Endothelial cell of umbilical vein (primary cell): ENCODE data around the gene AURKAIP1. TPM values are rescaled to one million over a fixed set of nuclear protein-coding genes. Genes with fewer than 3 reads are reported as not detected.
A peak's percentile ranks its signal among the peaks of the same experiment; 100 is the strongest.

Experiments used
- BruUV-seq: library from RNA; stranded (reverse); fragments of 400-500 nt; replicated peaks from 2 replicates; lab custom pipeline; 2021; lab: Mats Ljungman, UMichigan
- CTCF ChIA-PET: fragments of 300-600, 350-600 bp; sonication (Branson Sonifier 250); formaldehyde crosslinking; loops from one replicate; lab custom pipeline; 2021; ENCODE audit warnings: antibody characterized with exemption, inconsistent platforms; lab: Charles Lee
- POLR2A ChIA-PET: fragments of 300-600, 350-600 bp; sonication (Branson Sonifier 250); formaldehyde crosslinking; loops from one replicate; lab custom pipeline; 2021; ENCODE audit warnings: antibody characterized with exemption, inconsistent platforms; lab: Charles Lee
- DNase-seq: peaks from one replicate; pipeline ENCODE4 v3.0.0-alpha.2; 2011; ENCODE audit warnings: low read depth, low spot score
- FAIRE-seq: peaks from 2 replicates; lab custom pipeline; 2011; peaks lifted over from hg19 to GRCh38; lab: Jason Lieb, UNC
- H2AFZ ChIP-seq: 2 replicates; pipeline ENCODE4 v1.6.0; 2012; ENCODE audit warnings: low read depth, low read length, control low read depth, inconsistent platforms
- H3K27ac ChIP-seq: 2 replicates; pipeline ENCODE4 v1.5.1; 2011; ENCODE audit warnings: low read depth, mild to moderate bottlenecking, control low read depth, low read length, moderate library complexity; ENCODE audit not compliant: insufficient read depth
- H3K27me3 ChIP-seq, 2 experiments: 2 replicates each; pipeline versions ENCODE4 v1.6.0 to v1.6.1; 2011; ENCODE audit warnings: low read length in 2 of 2, mixed read lengths in 1 of 2; ENCODE audit not compliant: control insufficient read depth in 2 of 2, insufficient read depth in 2 of 2
- H3K36me3 ChIP-seq, 2 experiments: 2 replicates in 1 of 2; 3 replicates in 1 of 2; pipeline ENCODE4 v1.5.1; 2011; ENCODE audit warnings: low read length in 2 of 2, mild to moderate bottlenecking in 1 of 2, moderate library complexity in 1 of 2; ENCODE audit not compliant: control insufficient read depth in 2 of 2, insufficient read depth in 2 of 2; ENCODE audit errors: extremely low read depth in 1 of 2
- H3K4me1 ChIP-seq: 3 replicates; pipeline ENCODE4 v1.5.1; 2011; ENCODE audit warnings: mild to moderate bottlenecking, low read length; ENCODE audit not compliant: control insufficient read depth, insufficient read depth; ENCODE audit errors: extremely low read depth
- H3K4me2 ChIP-seq: 2 replicates; pipeline ENCODE4 v1.6.1; 2011; ENCODE audit warnings: low read length, control low read depth, mixed read lengths; ENCODE audit not compliant: insufficient read depth
- H3K4me3 ChIP-seq, 3 experiments: fragments of 200-600 bp in 1 of 3; sonication (generic), shearing (Covaris generic) in 1 of 3; replicated peaks in 1 of 3; 2 replicates each; pipeline ENCODE4 v1.5.1; 2011 to 2016; ENCODE audit warnings: control low read depth in 3 of 3, low read length in 3 of 3, mild to moderate bottlenecking in 2 of 3, inconsistent platforms in 1 of 3, low read depth in 1 of 3, moderate library complexity in 1 of 3; ENCODE audit not compliant: insufficient read depth in 1 of 3
- H3K79me2 ChIP-seq: 2 replicates; pipeline ENCODE4 v1.6.0; 2012; ENCODE audit warnings: low read length, inconsistent platforms; ENCODE audit not compliant: control insufficient read depth, insufficient read depth
- H3K9ac ChIP-seq: replicated peaks from 2 replicates; pipeline ENCODE3; 2011; ENCODE audit warnings: low read length, control low read depth; ENCODE audit not compliant: insufficient read depth; ENCODE audit errors: extremely low read depth
- H3K9me1 ChIP-seq: replicated peaks from 3 replicates; pipeline ENCODE4 v1.6.0; 2011; ENCODE audit warnings: mild to moderate bottlenecking, low read length; ENCODE audit not compliant: control insufficient read depth, insufficient read depth; ENCODE audit errors: extremely low read depth
- H3K9me3 ChIP-seq: replicated peaks from 2 replicates; pipeline ENCODE4 v1.5.1; 2012; ENCODE audit warnings: low read length, inconsistent platforms; ENCODE audit not compliant: control insufficient read depth, insufficient read depth
- H4K20me1 ChIP-seq: replicated peaks from 2 replicates; pipeline ENCODE3; 2011; ENCODE audit warnings: mild to moderate bottlenecking, low read length; ENCODE audit not compliant: control insufficient read depth, insufficient read depth; ENCODE audit errors: extremely low read depth
- EZH2 ChIP-seq: IDR thresholded peaks from 2 replicates; pipeline ENCODE4 v1.6.1; 2012; ENCODE audit warnings: borderline replicate concordance, low read depth, mild to moderate bottlenecking, moderate library complexity, low read length, inconsistent platforms; ENCODE audit not compliant: severe bottlenecking
- FOS ChIP-seq: IDR thresholded peaks from 2 replicates; pipeline ENCODE4 v1.6.1; 2011; ENCODE audit warnings: mild to moderate bottlenecking, low read length, moderate library complexity, borderline replicate concordance; ENCODE audit not compliant: insufficient read depth
- GATA2 ChIP-seq: IDR thresholded peaks from 2 replicates; pipeline ENCODE4 v1.7.0; 2011; ENCODE audit warnings: low read depth, mild to moderate bottlenecking, moderate library complexity, mixed read lengths, low read length; ENCODE audit not compliant: insufficient read length, insufficient read depth
- JUN ChIP-seq: IDR thresholded peaks from 2 replicates; pipeline ENCODE4 v1.6.1; 2011; ENCODE audit warnings: borderline replicate concordance, low read depth; ENCODE audit not compliant: insufficient read length, insufficient read depth
- MYC ChIP-seq: IDR thresholded peaks from one replicate; pipeline ENCODE4 v1.6.1; 2011; ENCODE audit warnings: mild to moderate bottlenecking, low read depth, low read length
- POLR2A ChIP-seq: IDR thresholded peaks from 2 replicates; pipeline ENCODE4 v1.6.1; 2012; ENCODE audit warnings: low read depth, mild to moderate bottlenecking, control low read depth, low read length
- POLR2AphosphoS5 ChIP-seq: IDR thresholded peaks from 2 replicates; pipeline ENCODE4 v1.6.1; 2012; ENCODE audit warnings: low read depth, mild to moderate bottlenecking, control low read depth, low read length, moderate library complexity; ENCODE audit not compliant: insufficient read depth
- dilution Hi-C: fragments of 300-500 bp; cut with MboI; formaldehyde crosslinking; loops from one replicate; pipeline ENCODE4 v1.15.0; 2019; ENCODE audit warnings: low sequenced_read_pairs; ENCODE audit not compliant: extremely low pct_ligation_motif_present
- intact Hi-C: fragments of 100-400 bp; cut with micrococcal nuclease; formaldehyde crosslinking; loops from one replicate; pipeline ENCODE4 v1.10.0; 2022
- polyA plus RNA-seq, 4 experiments: library from polyadenylated mRNA; depleted of rRNA in 3 of 4; stranded (reverse) in 3 of 4; unstranded in 1 of 4; fragments of >200 nt; gene quantifications; 2 replicates each; pipeline versions ENCODE4 v1.2.1 to v1.2.3, GENCODE V29; 2011 to 2012; ENCODE audit warnings: missing spikeins in 1 of 4
- total RNA-seq: library from RNA; stranded (reverse); gene quantifications from 2 replicates; pipeline ENCODE4 v1.2.3, GENCODE V29; 2021
- TF ChIP-seq, protein P1 (sequence below), 2 donors: IDR thresholded peaks; 1 replicate in 1 of 2; 2 replicates in 1 of 2; pipeline ENCODE4 v1.5.1; 2011; ENCODE audit warnings: low read length in 2 of 2, mild to moderate bottlenecking in 2 of 2, moderate library complexity in 2 of 2, control low read depth in 1 of 2, inconsistent platforms in 1 of 2, low read depth in 1 of 2; ENCODE audit not compliant: insufficient read depth in 1 of 2; ENCODE audit errors: extremely low read depth in 1 of 2
- TF ChIP-seq, protein P2 (sequence below): IDR thresholded peaks from 2 replicates; pipeline ENCODE4 v1.6.1; 2011; ENCODE audit not compliant: insufficient read depth, insufficient read length

The AURKAIP1 gene
- total and polyA plus RNA-seq, 2 donors (not counting 3 experiments of a cell fraction or from before 2014, with no cell fraction given): 73.3 to 151 TPM

DNA sequence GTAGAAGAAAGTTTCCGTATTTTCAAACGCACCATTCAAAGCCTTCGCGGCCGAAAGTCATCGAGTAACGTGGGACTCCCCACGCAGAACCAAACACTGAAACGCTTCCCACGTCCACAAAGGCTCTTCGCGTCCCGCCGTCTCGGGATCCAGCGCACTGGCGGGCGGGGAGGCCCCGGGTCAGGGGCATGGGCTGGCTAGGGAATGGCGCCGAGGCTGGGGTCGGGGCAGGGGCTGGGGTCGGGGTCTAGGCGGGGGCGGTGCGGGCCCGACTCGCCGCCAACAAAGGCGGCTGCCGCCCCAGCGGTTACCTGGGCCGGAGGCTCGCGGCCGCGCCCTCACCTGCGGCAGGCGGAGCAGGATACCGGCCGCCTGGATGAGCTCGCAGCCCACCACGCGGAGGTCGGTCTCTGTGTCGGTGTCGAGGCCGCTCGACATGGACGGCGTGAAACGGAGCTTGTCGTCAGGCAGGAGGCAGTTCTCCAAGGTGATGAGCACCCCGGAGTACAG is 23.7 kb upstream of the AURKAIP1 start:
- H3K4me3 ChIP-seq: peak overlapping the region; percentile 77 to 92 (median 90)
- no peaks in the 10 kb centered on the region for H3K9me1 ChIP-seq
- H3K36me3 ChIP-seq: peaks cover 10 to 31% of the 10 kb centered on the region in 2 experiments
- peak overlapping the region; percentile 54 for H3K27ac ChIP-seq
- no peaks in the 10 kb centered on the region for H3K9me3 ChIP-seq
- H2AFZ ChIP-seq: peak overlapping the region; percentile 89
- DNase-seq (no peak), FAIRE-seq (no peak)
- H3K9ac ChIP-seq: peak overlapping the region; percentile 82
- TF ChIP-seq EZH2 (no peak), MYC (no peak), JUN (no peak), POLR2A (no peak)
- H3K4me2 ChIP-seq: peak overlapping the region; percentile 90
- POLR2A ChIA-PET: interaction anchor here (0.8 to 1.5 kb wide), 2 partner anchors 9 to 23 kb away, joined by 4 to 6 read pairs; partner anchors contain the start of genes AURKAIP1 and MRPL20
- no peaks in the 10 kb centered on the region for H3K27me3 ChIP-seq
- no peaks in the 10 kb centered on the region for H4K20me1 ChIP-seq
- dilution Hi-C loops: no loop called here
- CTCF ChIA-PET: interaction anchor here (0.8 to 3.4 kb wide), 11 partner anchors 15 to 107 kb away, joined by 3 to 31 read pairs (median 4); partner anchors contain the start of gene AURKAIP1
- H3K79me2 ChIP-seq: peaks cover 56% of the 10 kb centered on the region
- intact Hi-C loops: loop anchor here (1.0 kb wide), 4 partner anchors 9 to 73 kb away; partner anchors contain the start of genes ATAD3B, AURKAIP1 and MRPL20
- H3K4me1 ChIP-seq: peaks cover 22% of the 10 kb centered on the region
- no TSS peak for BruUV-seq

DNA sequence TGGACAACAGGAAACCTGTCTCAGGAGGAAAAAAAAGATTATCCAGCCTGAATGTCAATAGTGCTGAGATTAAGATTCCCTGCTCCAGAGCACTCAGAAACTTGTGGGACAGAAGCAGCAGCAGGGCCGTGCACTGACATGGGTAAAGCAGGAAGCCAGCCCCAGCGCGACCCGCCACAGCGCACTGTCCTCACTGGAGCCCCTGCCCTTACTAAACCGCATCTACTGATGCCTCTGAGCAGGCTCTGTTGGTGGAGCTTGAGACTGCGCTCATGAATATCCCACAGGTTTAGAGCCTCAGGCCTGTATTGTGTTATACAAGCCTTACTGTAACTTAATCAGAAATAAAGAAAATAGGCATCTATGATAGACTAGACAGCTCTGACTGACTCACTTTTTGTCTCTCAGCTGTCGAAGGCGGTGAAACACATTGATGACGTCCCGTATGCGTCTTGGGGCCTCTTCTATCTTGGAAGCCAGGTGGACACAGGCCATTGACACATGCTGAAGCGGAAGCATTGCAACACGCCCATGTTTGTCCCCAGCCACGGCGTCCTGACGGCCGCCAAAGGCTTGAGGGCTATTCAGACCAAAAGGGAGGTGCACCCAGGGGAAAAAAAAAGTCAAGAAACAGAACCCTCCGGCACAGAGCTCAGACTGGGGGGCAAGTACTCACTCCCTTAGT is 23.0 kb upstream of the AURKAIP1 start:
- dilution Hi-C loops: no loop called here
- TF ChIP-seq, protein P1, sequence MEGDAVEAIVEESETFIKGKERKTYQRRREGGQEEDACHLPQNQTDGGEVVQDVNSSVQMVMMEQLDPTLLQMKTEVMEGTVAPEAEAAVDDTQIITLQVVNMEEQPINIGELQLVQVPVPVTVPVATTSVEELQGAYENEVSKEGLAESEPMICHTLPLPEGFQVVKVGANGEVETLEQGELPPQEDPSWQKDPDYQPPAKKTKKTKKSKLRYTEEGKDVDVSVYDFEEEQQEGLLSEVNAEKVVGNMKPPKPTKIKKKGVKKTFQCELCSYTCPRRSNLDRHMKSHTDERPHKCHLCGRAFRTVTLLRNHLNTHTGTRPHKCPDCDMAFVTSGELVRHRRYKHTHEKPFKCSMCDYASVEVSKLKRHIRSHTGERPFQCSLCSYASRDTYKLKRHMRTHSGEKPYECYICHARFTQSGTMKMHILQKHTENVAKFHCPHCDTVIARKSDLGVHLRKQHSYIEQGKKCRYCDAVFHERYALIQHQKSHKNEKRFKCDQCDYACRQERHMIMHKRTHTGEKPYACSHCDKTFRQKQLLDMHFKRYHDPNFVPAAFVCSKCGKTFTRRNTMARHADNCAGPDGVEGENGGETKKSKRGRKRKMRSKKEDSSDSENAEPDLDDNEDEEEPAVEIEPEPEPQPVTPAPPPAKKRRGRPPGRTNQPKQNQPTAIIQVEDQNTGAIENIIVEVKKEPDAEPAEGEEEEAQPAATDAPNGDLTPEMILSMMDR (IDR thresholded peaks at IDR 0.05; ENCODE audit: extremely low read depth in 1 of 2, insufficient read depth in 1 of 2, low read depth in 1 of 2, low read length in 2 of 2): no peak
- TF ChIP-seq MYC: no peak
- TF ChIP-seq EZH2: no peak
- no peak for TF ChIP-seq JUN
- no peak for TF ChIP-seq FOS
- no peak for TF ChIP-seq POLR2A
- TF ChIP-seq POLR2AphosphoS5: no peak
- TF ChIP-seq, protein P2, sequence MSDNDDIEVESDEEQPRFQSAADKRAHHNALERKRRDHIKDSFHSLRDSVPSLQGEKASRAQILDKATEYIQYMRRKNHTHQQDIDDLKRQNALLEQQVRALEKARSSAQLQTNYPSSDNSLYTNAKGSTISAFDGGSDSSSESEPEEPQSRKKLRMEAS: no peak
- no peak for TF ChIP-seq GATA2
- no peak overlapping the region for H2AFZ ChIP-seq
- peak overlapping the region; percentile 82 for H3K9ac ChIP-seq
- no peaks in the 10 kb centered on the region for H3K27me3 ChIP-seq
- FAIRE-seq: peak; percentile 59
- intact Hi-C loops: no loop called here
- H3K4me2 ChIP-seq: peak overlapping the region; percentile 90
- POLR2A ChIA-PET: no interaction called here
- peaks cover 22% of the 10 kb centered on the region for H3K4me1 ChIP-seq
- no peaks in the 10 kb centered on the region for H3K9me3 ChIP-seq
- TSS peak; percentile 47 for BruUV-seq
- H3K36me3 ChIP-seq: peaks cover 14 to 37% of the 10 kb centered on the region in 2 experiments
- H3K79me2 ChIP-seq: peaks cover 63% of the 10 kb centered on the region
- CTCF ChIA-PET: interaction anchor here (1.0 to 3.4 kb wide), 4 partner anchors 16 to 108 kb away, joined by 3 to 31 read pairs (median 4); no protein-coding TSS in a partner anchor
- H4K20me1 ChIP-seq: no peaks in the 10 kb centered on the region
- H3K9me1 ChIP-seq: no peaks in the 10 kb centered on the region
- H3K4me3 ChIP-seq: peak overlapping the region; percentile 77 to 92 (median 90)
- no peak for DNase-seq
- peak overlapping the region; percentile 9 for H3K27ac ChIP-seq
